IPS DF 6.9 (cell line): ENCODE results near the gene TMEM248.

Experiments used
- DNase-seq: peaks from one replicate; pipeline ENCODE4 v3.0.0-alpha.2; 2013; ENCODE audit warnings: low read depth, low spot score
- H3K27ac ChIP-seq: one replicate; pipeline ENCODE4 v1.5.1; 2013; ENCODE audit warnings: low read length, control low read depth
- H3K27me3 ChIP-seq: 2 replicates; pipeline ENCODE4 v1.6.1; 2013; ENCODE audit warnings: mild to moderate bottlenecking, low read length; ENCODE audit not compliant: control insufficient read depth, insufficient read depth
- H3K36me3 ChIP-seq: 2 replicates; pipeline ENCODE4 v1.6.1; 2013; ENCODE audit warnings: low read length; ENCODE audit not compliant: control insufficient read depth, insufficient read depth
- H3K4me1 ChIP-seq: 2 replicates; pipeline ENCODE4 v1.6.1; 2013; ENCODE audit warnings: low read length; ENCODE audit not compliant: control insufficient read depth, insufficient read depth
- H3K4me3 ChIP-seq: 2 replicates; pipeline ENCODE4 v1.5.1; 2013; ENCODE audit warnings: mild to moderate bottlenecking, low read length
- H3K9me3 ChIP-seq: 2 replicates; pipeline ENCODE4 v1.6.1; 2013; ENCODE audit warnings: low read length, inconsistent platforms; ENCODE audit not compliant: control insufficient read depth, insufficient read depth
- WGBS: extraction: QIAGEN DNeasy Blood & Tissue Kit; methylation state at CpG from one replicate; pipeline ENCODE4 v1.1.7; 2013; ENCODE audit warnings: mixed read lengths, missing lambda C conversion rate; ENCODE audit not compliant: insufficient read length, insufficient coverage; 5-methylcytosine and 5-hydroxymethylcytosine counted together

The TMEM248 gene

GRCh38 chr7:66921918-66922486 lies 977 bp downstream of the TMEM248 start:
- DNase-seq = no peak
- WGBS = no CpG with 5 or more reads among the region's 15 CpGs

GRCh38 chr7:66925255-66925654 lies 4.2 kb downstream of the TMEM248 start:
- Histone ChIP-seq H3K27me3 (no peaks in the 10 kb centered on the region), H3K36me3 (no peaks in the 10 kb centered on the region), H3K9me3 (no peaks in the 10 kb centered on the region), H3K4me1 (peaks cover 5% of the 10 kb centered on the region; the same call in 1 of the 2 replicates), H3K4me3 (no peak overlapping the region), H3K27ac (no peak overlapping the region)
- WGBS = no CpG with 5 or more reads among the region's 3 CpGs
- no peak for DNase-seq

More at GRCh38 chr7:66921918-66922486, 977 bp downstream of the TMEM248 start:
- Histone ChIP-seq H3K4me3 (peak overlapping the region; percentile 62; the same call in 1 of the 2 replicates), H3K36me3 (no peaks in the 10 kb centered on the region), H3K9me3 (no peaks in the 10 kb centered on the region), H3K27me3 (no peaks in the 10 kb centered on the region), H3K27ac (no peak overlapping the region), H3K4me1 (peaks cover 2% of the 10 kb centered on the region; the same call in 1 of the 2 replicates)

- no peaks in the 10 kb centered on the region for H3K27me3 ChIP-seq
- DNase-seq = no peak
- no peak overlapping the region for H3K27ac ChIP-seq
- no peak overlapping the region for H3K4me3 ChIP-seq
- H3K36me3 ChIP-seq = no peaks in the 10 kb centered on the region
- no CpG with 5 or more reads among the region's 7 CpGs for WGBS
- H3K9me3 ChIP-seq = no peaks in the 10 kb centered on the region
- H3K4me1 ChIP-seq = peaks cover 3% of the 10 kb centered on the region; the same call in 1 of the 2 replicates
Observed at GRCh38 chr7:66927348-66927948, 6.4 kb downstream of the TMEM248 start.

GRCh38 chr7:66928388-66928787 lies 7.4 kb downstream of the TMEM248 start:
- no CpG with 5 or more reads among the region's 4 CpGs for WGBS
- Histone ChIP-seq H3K27ac (no peak overlapping the region), H3K36me3 (no peaks in the 10 kb centered on the region), H3K9me3 (no peaks in the 10 kb centered on the region), H3K4me3 (no peak overlapping the region), H3K27me3 (no peaks in the 10 kb centered on the region), H3K4me1 (peaks cover 3% of the 10 kb centered on the region; the same call in 1 of the 2 replicates)
- DNase-seq = no peak

GRCh38 chr7:66929165-66929564 lies 8.1 kb downstream of the TMEM248 start:
- no peaks in the 10 kb centered on the region for H3K27me3 ChIP-seq
- no peak overlapping the region for H3K27ac ChIP-seq
- DNase-seq = no peak
- H3K4me3 ChIP-seq = no peak overlapping the region
- peaks cover 3% of the 10 kb centered on the region; the same call in 1 of the 2 replicates for H3K4me1 ChIP-seq
- no peaks in the 10 kb centered on the region for H3K9me3 ChIP-seq
- no peaks in the 10 kb centered on the region for H3K36me3 ChIP-seq
- no CpG with 5 or more reads among the region's 8 CpGs for WGBS

GRCh38 chr7:66929935-66930334 lies 8.9 kb downstream of the TMEM248 start:
- no peak for DNase-seq
- no peak overlapping the region for H3K27ac ChIP-seq
- no peak overlapping the region for H3K4me3 ChIP-seq
- peaks cover 3% of the 10 kb centered on the region; the same call in 1 of the 2 replicates for H3K4me1 ChIP-seq
- no peaks in the 10 kb centered on the region for H3K36me3 ChIP-seq
- no CpG with 5 or more reads among the region's 5 CpGs for WGBS
- no peaks in the 10 kb centered on the region for H3K27me3 ChIP-seq
- H3K9me3 ChIP-seq = no peaks in the 10 kb centered on the region

- H3K27ac ChIP-seq = no peak overlapping the region
- DNase-seq = no peak
- no peaks in the 10 kb centered on the region for H3K36me3 ChIP-seq
- no CpG with 5 or more reads among the region's 5 CpGs for WGBS
- H3K4me3 ChIP-seq = no peak overlapping the region
- no peaks in the 10 kb centered on the region for H3K9me3 ChIP-seq
- no peaks in the 10 kb centered on the region for H3K27me3 ChIP-seq
- peaks cover 3% of the 10 kb centered on the region; the same call in 1 of the 2 replicates for H3K4me1 ChIP-seq
Observed at GRCh38 chr7:66930341-66930740, 9.3 kb downstream of the TMEM248 start.

- Histone ChIP-seq H3K36me3 (no peaks in the 10 kb centered on the region), H3K27ac (no peak overlapping the region), H3K27me3 (no peaks in the 10 kb centered on the region), H3K4me3 (no peak overlapping the region), H3K4me1 (peaks cover 3% of the 10 kb centered on the region; the same call in 1 of the 2 replicates), H3K9me3 (no peaks in the 10 kb centered on the region)
- no CpG with 5 or more reads among the region's 4 CpGs for WGBS
- no peak for DNase-seq
Observed at GRCh38 chr7:66933469-66933868, 12.4 kb downstream of the TMEM248 start.

- no peak for DNase-seq
- H3K4me1 ChIP-seq = no peaks in the 10 kb centered on the region
- no peaks in the 10 kb centered on the region for H3K27me3 ChIP-seq
- no peak overlapping the region for H3K4me3 ChIP-seq
- no peaks in the 10 kb centered on the region for H3K36me3 ChIP-seq
- no peak overlapping the region for H3K27ac ChIP-seq
- no peaks in the 10 kb centered on the region for H3K9me3 ChIP-seq
- no CpG with 5 or more reads among the region's 4 CpGs for WGBS
Observed at GRCh38 chr7:66937940-66938339, 16.9 kb downstream of the TMEM248 start.

- H3K4me1 ChIP-seq = no peaks in the 10 kb centered on the region
- no peak overlapping the region for H3K27ac ChIP-seq
- no peaks in the 10 kb centered on the region for H3K36me3 ChIP-seq
- no CpG with 5 or more reads among the region's 4 CpGs for WGBS
- DNase-seq = no peak
- H3K27me3 ChIP-seq = no peaks in the 10 kb centered on the region
- H3K4me3 ChIP-seq = no peak overlapping the region
- H3K9me3 ChIP-seq = no peaks in the 10 kb centered on the region
Observed at GRCh38 chr7:66939325-66939724, 18.3 kb downstream of the TMEM248 start.

GRCh38 chr7:66946545-66946944 lies 25.5 kb downstream of the TMEM248 start:
- H3K4me3 ChIP-seq = no peak overlapping the region
- H3K27me3 ChIP-seq = no peaks in the 10 kb centered on the region
- no CpG with 5 or more reads among the region's 2 CpGs for WGBS
- H3K4me1 ChIP-seq = no peaks in the 10 kb centered on the region
- peaks cover 7% of the 10 kb centered on the region; the same call in 1 of the 2 replicates for H3K36me3 ChIP-seq
- no peak overlapping the region for H3K27ac ChIP-seq
- no peaks in the 10 kb centered on the region for H3K9me3 ChIP-seq
- no peak for DNase-seq
